ENCODE measurements around the gene PPT2. TPM values are rescaled to one million over a fixed set of nuclear protein-coding genes. Genes with fewer than 3 reads are reported as not detected.

PPT2 gene
- total RNA-seq, 2 donors from 2014 or later = 51.1 to 65.3 TPM

DNA sequence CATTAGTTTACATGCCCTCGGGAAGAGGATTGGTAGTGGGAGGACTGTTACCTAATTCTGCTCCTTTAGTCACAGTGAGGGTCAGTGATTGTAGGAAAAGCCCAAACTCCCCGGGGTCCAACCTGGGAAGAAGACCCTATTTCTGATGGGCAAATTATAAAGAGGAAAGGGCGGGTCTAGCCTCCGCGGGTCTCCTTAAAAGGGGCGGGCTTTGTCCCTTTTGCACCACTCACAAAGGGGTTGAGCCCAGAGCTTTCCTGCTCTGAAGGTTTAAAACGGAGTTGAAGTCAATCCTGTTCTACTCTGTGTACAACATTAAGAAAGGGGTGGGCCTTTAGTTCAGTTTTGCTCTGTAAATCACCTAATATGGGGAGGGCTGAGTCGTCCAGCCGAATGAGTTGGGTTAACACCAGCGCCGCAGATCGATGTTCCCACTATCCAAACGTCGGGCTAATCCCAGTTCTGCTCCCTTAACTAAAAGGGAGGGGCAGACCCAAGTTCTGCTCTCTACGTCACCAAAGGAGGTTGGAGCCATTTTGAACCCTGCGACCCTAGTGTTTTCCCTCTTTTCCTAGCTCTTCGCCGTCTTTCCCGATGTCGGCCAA, 23.3 kb downstream of the PPT2 start:
- DNase-seq = peak; percentile 82
- no peaks in the 10 kb centered on the region for H3K9me3 Mint-ChIP-seq
- Histone ChIP-seq H3K27me3 (ENCODE audit: control insufficient read depth, insufficient read depth, low read length, poor library complexity, severe bottlenecking) (no peaks in the 10 kb centered on the region), H3K27ac (ENCODE audit: low read depth, low read length) (peak overlapping the region; percentile 98), H3K36me3 (ENCODE audit: control insufficient read depth, insufficient read depth, low read length) (peaks cover 20% of the 10 kb centered on the region), H3K9ac (ENCODE audit: extremely low read depth, low read length, poor library complexity, severe bottlenecking) (peak overlapping the region; percentile 84), H3K9me3 (ENCODE audit: control insufficient read depth, low read length) (no peaks in the 10 kb centered on the region), H3K4me1 (ENCODE audit: control insufficient read depth, insufficient read depth, low read length) (no peaks in the 10 kb centered on the region), H3K4me3 (ENCODE audit: low read length) (peak overlapping the region; percentile 97)
- H3K27me3 Mint-ChIP-seq (ENCODE audit: insufficient read depth) = no peaks in the 10 kb centered on the region
- peak overlapping the region; percentile 98 for H3K27ac Mint-ChIP-seq
- peaks cover 47% of the 10 kb centered on the region for H3K4me1 Mint-ChIP-seq
- 0 to 1% methylated on average over 15 to 20 of the region's 20 CpGs for WGBS, 2 experiments (ENCODE audit: insufficient coverage in 1 of 2, insufficient read length in 1 of 2)
- H3K4me3 Mint-ChIP-seq = peak overlapping the region; percentile 78
- TF ChIP-seq, protein P1, sequence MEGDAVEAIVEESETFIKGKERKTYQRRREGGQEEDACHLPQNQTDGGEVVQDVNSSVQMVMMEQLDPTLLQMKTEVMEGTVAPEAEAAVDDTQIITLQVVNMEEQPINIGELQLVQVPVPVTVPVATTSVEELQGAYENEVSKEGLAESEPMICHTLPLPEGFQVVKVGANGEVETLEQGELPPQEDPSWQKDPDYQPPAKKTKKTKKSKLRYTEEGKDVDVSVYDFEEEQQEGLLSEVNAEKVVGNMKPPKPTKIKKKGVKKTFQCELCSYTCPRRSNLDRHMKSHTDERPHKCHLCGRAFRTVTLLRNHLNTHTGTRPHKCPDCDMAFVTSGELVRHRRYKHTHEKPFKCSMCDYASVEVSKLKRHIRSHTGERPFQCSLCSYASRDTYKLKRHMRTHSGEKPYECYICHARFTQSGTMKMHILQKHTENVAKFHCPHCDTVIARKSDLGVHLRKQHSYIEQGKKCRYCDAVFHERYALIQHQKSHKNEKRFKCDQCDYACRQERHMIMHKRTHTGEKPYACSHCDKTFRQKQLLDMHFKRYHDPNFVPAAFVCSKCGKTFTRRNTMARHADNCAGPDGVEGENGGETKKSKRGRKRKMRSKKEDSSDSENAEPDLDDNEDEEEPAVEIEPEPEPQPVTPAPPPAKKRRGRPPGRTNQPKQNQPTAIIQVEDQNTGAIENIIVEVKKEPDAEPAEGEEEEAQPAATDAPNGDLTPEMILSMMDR (conservative IDR thresholded peaks at IDR 0.05) = no peak
- H3K36me3 Mint-ChIP-seq (ENCODE audit: low read depth) = peaks cover 26% of the 10 kb centered on the region

DNA sequence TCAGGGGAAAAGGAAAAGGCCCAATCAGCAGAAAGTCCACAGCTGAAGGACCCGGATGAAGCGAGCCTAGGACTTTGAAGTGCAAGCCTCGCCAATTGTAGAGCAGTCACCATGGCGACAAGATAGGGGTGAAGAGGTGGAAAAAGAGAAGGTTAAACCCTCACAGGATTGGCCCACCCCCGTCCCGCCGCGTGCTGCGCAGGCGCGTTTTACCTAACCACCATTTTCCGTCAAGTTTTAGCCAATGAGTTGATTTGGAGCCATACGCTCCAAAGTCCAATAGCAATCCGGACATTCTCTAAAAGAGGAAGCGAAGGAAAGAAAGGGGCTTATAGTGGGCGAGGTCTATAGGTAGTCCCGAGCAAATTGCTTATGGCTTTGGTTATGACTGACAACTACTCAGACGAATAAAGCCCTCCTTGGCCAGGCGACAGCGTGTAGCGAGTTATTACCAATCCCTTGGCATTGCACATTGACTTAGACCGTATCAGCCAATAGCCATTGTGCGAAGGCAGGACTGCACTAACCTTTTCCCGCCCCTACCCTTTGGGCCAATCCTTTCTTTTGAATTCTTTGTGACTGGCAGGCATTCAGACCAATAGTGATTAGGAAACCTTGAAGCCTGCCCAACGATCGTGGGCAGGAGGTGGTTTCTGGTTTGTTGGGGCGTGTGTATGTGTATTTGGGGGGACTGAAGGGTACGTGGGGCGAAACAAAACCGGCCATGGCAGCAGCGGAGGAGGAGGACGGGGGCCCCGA, 24.0 kb downstream of the PPT2 start, which contains the start of gene RNF5:
TSS of gene RNF5 (plus strand) at position 618 of the 759 bp plus-strand sequence. CDS start at position 725, 107 bp downstream.
- Mint-ChIP-seq H3K27ac (peak within 1 kb of the TSS; percentile 98), H3K27me3 (ENCODE audit: insufficient read depth) (no peaks in the 10 kb centered on the region), H3K9me3 (no peaks in the 10 kb centered on the region), H3K36me3 (ENCODE audit: low read depth) (peaks cover 29% of the 10 kb centered on the region), H3K4me3 (peak within 1 kb of the TSS; percentile 78), H3K4me1 (peaks cover 47% of the 10 kb centered on the region)
- H3K36me3 ChIP-seq (ENCODE audit: control insufficient read depth, insufficient read depth, low read length) = peaks cover 20% of the 10 kb centered on the region
- H3K27ac ChIP-seq (ENCODE audit: low read depth, low read length) = peak within 1 kb of the TSS; percentile 98
- H3K4me1 ChIP-seq (ENCODE audit: control insufficient read depth, insufficient read depth, low read length) = no peaks in the 10 kb centered on the region
- H3K9me3 ChIP-seq (ENCODE audit: control insufficient read depth, low read length) = no peaks in the 10 kb centered on the region
- WGBS, 2 experiments (ENCODE audit: insufficient coverage in 1 of 2, insufficient read length in 1 of 2) = 0% methylated on average over 16 to 33 of the region's 33 CpGs
- H3K27me3 ChIP-seq (ENCODE audit: control insufficient read depth, insufficient read depth, low read length, poor library complexity, severe bottlenecking) = no peaks in the 10 kb centered on the region
- peak within 1 kb of the TSS; percentile 97 for H3K4me3 ChIP-seq (ENCODE audit: low read length)
- TF ChIP-seq, protein P1 (conservative IDR thresholded peaks at IDR 0.05) = no peak
- DNase-seq = peak; percentile 99
- H3K9ac ChIP-seq (ENCODE audit: extremely low read depth, low read length, poor library complexity, severe bottlenecking) = peak within 1 kb of the TSS; percentile 84

DNA sequence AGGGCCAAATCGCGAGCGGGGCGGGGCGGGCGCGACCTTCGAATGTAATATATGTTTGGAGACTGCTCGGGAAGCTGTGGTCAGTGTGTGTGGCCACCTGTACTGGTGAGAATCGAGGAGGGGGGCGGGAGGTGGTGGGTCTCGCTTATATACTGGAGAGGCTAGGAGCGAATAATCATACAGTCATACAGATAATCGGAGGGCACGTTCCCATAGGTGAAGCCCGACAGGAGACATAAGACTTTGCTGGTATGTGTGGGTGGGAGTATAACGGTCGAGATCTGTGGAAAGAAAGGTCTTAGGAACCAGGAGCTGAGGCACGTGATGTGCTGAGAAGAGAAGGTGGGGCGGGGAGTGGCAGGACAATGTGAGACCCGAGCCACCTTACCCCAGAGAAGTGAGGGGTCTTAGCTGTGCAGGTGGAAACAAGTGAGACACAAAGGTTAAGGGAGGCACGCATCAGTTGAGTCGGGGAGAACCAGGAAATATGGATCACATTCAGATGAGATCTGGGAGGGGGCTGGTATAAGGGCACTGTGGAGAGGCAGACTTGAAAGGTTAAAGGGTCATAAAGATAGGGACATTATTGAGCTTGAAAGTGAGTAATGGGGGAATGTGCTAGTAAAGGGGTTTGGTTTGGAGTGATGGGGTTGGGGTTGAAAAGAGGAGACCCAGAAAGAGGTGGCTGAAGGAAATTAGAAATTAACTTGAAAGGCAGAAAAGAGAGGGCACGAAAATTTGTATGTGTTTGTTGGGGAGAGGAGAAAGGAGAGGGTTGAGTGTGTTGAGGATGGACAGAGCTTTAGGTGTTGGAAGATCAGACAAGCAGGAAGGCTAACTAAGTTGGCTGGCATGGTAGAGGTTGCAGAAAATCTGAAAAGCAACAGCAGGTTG, 24.9 kb downstream of the PPT2 start:
- H3K9me3 ChIP-seq (ENCODE audit: control insufficient read depth, low read length) = no peaks in the 10 kb centered on the region
- H3K9ac ChIP-seq (ENCODE audit: extremely low read depth, low read length, poor library complexity, severe bottlenecking) = peak overlapping the region; percentile 64
- H3K27ac Mint-ChIP-seq = peak overlapping the region; percentile 98
- WGBS, 2 experiments (ENCODE audit: insufficient coverage in 1 of 2, insufficient read length in 1 of 2) = 5 to 16% methylated on average over 7 to 24 of the region's 24 CpGs
- no peaks in the 10 kb centered on the region for H3K4me1 ChIP-seq (ENCODE audit: control insufficient read depth, insufficient read depth, low read length)
- H3K27me3 ChIP-seq (ENCODE audit: control insufficient read depth, insufficient read depth, low read length, poor library complexity, severe bottlenecking) = no peaks in the 10 kb centered on the region
- TF ChIP-seq, protein P1 (conservative IDR thresholded peaks at IDR 0.05) = no peak
- DNase-seq = peak; percentile 68
- peaks cover 31% of the 10 kb centered on the region for H3K36me3 Mint-ChIP-seq (ENCODE audit: low read depth)
- peaks cover 40% of the 10 kb centered on the region for H3K4me1 Mint-ChIP-seq
- no peak overlapping the region for H3K27ac ChIP-seq (ENCODE audit: low read depth, low read length)
- no peaks in the 10 kb centered on the region for H3K9me3 Mint-ChIP-seq
- peak overlapping the region; percentile 78 for H3K4me3 Mint-ChIP-seq
- H3K36me3 ChIP-seq (ENCODE audit: control insufficient read depth, insufficient read depth, low read length) = peaks cover 16% of the 10 kb centered on the region
- peak overlapping the region; percentile 97 for H3K4me3 ChIP-seq (ENCODE audit: low read length)
- H3K27me3 Mint-ChIP-seq (ENCODE audit: insufficient read depth) = no peaks in the 10 kb centered on the region
